Gastrocnemius medialis (tissue), 4 donors: ENCODE results near the gene TPM3. TPM values are rescaled to one million over a fixed set of nuclear protein-coding genes. Genes with fewer than 3 reads are reported as not detected.
"Not testable (repeated sequence)": the region's sequence is repeated elsewhere in the genome, so short reads cannot be mapped to it uniquely, and the experiment has no call there.

ENCODE experiments used
- ATAC-seq, 2 donors: fragments of 150-250 bp; one replicate each; pipeline ENCODE4 v1.9.1; 2016
- DNase-seq, 2 donors: peaks; one replicate each; pipeline ENCODE4 v3.0.0-alpha.2; 2019
- H3K27ac ChIP-seq, 4 donors: fragments of 200-600 bp; sonication (generic); 1 replicate in 1 of 4; 2 replicates in 3 of 4; pipeline ENCODE4 v1.5.1; 2016 to 2018; ENCODE audit warnings: mild to moderate bottlenecking in 2 of 4, moderate library complexity in 1 of 4
- H3K27me3 ChIP-seq, 3 donors: fragments of 200-600 bp; sonication (generic) in 2 of 3; 1 replicate in 1 of 3; 2 replicates in 2 of 3; pipeline versions ENCODE4 v1.5.1 to v1.6.0; 2016 to 2019; ENCODE audit warnings: mild to moderate bottlenecking in 1 of 3, moderate library complexity in 1 of 3
- H3K36me3 ChIP-seq, 2 donors: fragments of 200-600 bp; sonication (generic) in 1 of 2; one replicate each; pipeline ENCODE4 v1.5.1; 2017 to 2018
- H3K4me1 ChIP-seq, 2 donors: fragments of 200-600 bp; sonication (generic) in 1 of 2; one replicate each; pipeline ENCODE4 v1.5.1; 2016 to 2017; ENCODE audit warnings: mild to moderate bottlenecking in 2 of 2
- H3K4me3 ChIP-seq, 4 donors: fragments of 200-600 bp; sonication (generic) in 3 of 4; 1 replicate in 1 of 4; 2 replicates in 3 of 4; pipeline ENCODE4 v1.5.1; 2016 to 2019; ENCODE audit warnings: mild to moderate bottlenecking in 2 of 4
- H3K9me3 ChIP-seq, 3 donors: fragments of 200-600 bp; sonication (generic) in 2 of 3; 1 replicate in 1 of 3; 2 replicates in 2 of 3; pipeline ENCODE4 v1.5.1; 2016 to 2019
- POLR2A ChIP-seq, 2 donors: fragments of 450-650 bp; IDR thresholded peaks; one replicate each; pipeline ENCODE4 v1.6.1; 2017; ENCODE audit warnings: antibody characterized with exemption in 2 of 2, mild to moderate bottlenecking in 2 of 2, moderate library complexity in 2 of 2
- in situ Hi-C, 4 donors: fragments of 200-750 bp; cut with MboI; loops; one replicate each; pipeline versions ENCODE4 v1.15.0 to v1.8.0; 2017; ENCODE audit warnings: low sequenced_read_pairs in 4 of 4
- intact Hi-C: fragments of 100-400 bp; cut with DNase I; formaldehyde crosslinking; loops from one replicate; pipeline ENCODE4 v1.15.1; 2023; ENCODE audit warnings: low total_unique reads
- total RNA-seq, 4 donors: library from RNA; depleted of rRNA; stranded (reverse); fragments of >200 nt; gene quantifications; one replicate each; pipeline versions ENCODE4 v1.1.0 to v1.2.3, GENCODE V29; 2016
- TF ChIP-seq, protein P1 (sequence below), 5 experiments: fragments of 450-650 bp in 3 of 5; fragments of 200-600 bp in 2 of 5; sonication (generic) in 2 of 5; IDR thresholded peaks in 4 of 5; conservative IDR thresholded peaks in 1 of 5; 1 replicate in 4 of 5; 2 replicates in 1 of 5; pipeline ENCODE4 v1.5.1; 2016 to 2019; ENCODE audit warnings: antibody characterized with exemption in 5 of 5, mild to moderate bottlenecking in 3 of 5, moderate library complexity in 3 of 5

The TPM3 gene
- total RNA-seq, 4 donors from 2014 or later, result 1,776 to 3,699 (median 2,786) TPM

DNA sequence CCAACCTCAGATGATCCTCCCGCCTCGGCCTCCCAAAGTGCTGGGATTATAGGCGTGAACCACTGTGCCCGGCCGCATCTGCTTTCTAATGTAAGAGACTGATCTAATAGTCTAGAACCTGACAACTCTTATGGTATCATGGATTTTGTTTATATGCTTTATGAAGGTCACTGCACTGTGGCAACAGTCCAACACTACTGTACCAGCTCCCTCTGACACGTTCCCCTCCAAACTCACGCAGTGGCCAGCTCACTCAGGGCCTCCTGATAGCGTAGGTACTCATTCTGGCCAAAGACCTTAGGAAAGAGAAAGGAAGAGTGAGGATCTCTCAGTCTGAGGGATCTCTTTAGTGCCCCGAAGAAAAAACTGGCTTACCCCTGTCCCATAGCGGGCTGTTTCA lies 20.2 kb upstream of the TPM3 start:
- Histone ChIP-seq H3K9me3 (no peaks in the 10 kb centered on the region), H3K4me3 (no peak overlapping the region), H3K4me1 (peaks cover 2 to 7% of the 10 kb centered on the region in 2 donors), H3K36me3 (peaks cover 8 to 75% of the 10 kb centered on the region in 2 donors), H3K27me3 (no peaks in the 10 kb centered on the region), H3K27ac (no peak overlapping the region)
- in situ Hi-C loops, result no loop called here
- no peak for ATAC-seq
- intact Hi-C loops, result no loop called here
- no peak for DNase-seq
- TF ChIP-seq POLR2A (IDR thresholded peaks at IDR 0.05), result no peak
- TF ChIP-seq, protein P1, sequence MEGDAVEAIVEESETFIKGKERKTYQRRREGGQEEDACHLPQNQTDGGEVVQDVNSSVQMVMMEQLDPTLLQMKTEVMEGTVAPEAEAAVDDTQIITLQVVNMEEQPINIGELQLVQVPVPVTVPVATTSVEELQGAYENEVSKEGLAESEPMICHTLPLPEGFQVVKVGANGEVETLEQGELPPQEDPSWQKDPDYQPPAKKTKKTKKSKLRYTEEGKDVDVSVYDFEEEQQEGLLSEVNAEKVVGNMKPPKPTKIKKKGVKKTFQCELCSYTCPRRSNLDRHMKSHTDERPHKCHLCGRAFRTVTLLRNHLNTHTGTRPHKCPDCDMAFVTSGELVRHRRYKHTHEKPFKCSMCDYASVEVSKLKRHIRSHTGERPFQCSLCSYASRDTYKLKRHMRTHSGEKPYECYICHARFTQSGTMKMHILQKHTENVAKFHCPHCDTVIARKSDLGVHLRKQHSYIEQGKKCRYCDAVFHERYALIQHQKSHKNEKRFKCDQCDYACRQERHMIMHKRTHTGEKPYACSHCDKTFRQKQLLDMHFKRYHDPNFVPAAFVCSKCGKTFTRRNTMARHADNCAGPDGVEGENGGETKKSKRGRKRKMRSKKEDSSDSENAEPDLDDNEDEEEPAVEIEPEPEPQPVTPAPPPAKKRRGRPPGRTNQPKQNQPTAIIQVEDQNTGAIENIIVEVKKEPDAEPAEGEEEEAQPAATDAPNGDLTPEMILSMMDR (IDR thresholded peaks at IDR 0.05 in 4 of 5, conservative IDR thresholded peaks at IDR 0.05 in 1 of 5), result no peak

DNA sequence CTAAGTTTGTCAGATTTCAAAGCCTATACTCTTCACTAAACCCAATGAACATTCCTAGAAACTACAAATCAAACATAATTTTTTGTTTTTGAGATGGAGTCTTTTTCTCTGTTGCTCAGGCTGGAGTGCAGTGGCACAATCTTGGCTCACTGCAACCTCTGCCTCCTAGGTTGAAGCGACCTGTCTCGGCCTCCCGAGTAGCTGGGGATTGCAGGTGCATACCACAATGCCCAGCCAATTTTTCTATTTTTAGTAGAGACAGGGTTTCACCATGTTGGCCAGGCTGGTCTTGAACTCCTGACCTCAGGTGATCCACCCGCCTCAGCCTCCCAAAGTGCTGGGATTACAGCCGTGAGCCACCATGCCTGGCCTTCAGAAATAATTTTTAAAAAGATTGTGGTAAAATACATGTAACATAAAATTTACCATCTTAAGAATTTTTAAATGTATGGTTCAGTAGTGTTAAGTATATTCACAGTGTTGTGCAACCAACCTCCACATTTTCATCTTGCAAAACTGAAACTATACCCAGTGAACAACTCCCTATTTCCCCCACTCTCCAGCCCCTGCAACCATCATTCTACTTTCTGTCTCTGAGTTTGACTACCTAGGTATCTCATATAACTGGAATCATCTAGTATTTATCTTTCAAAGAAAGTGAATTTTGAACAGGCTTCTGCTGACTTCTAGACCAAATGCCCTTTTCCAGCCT lies 16.9 kb upstream of the TPM3 start:
- TF ChIP-seq, protein P1 (IDR thresholded peaks at IDR 0.05 in 4 of 5, conservative IDR thresholded peaks at IDR 0.05 in 1 of 5), result no peak
- TF ChIP-seq POLR2A (IDR thresholded peaks at IDR 0.05), result no peak
- H3K9me3 ChIP-seq, result no peaks in the 10 kb centered on the region
- peak in 1 of 2 donors; percentile 61 for ATAC-seq
- in situ Hi-C loops, result no loop called here
- no peaks in the 10 kb centered on the region for H3K27me3 ChIP-seq
- peaks cover 0 to 7% of the 10 kb centered on the region in 2 donors for H3K4me1 ChIP-seq
- intact Hi-C loops, result no loop called here
- H3K4me3 ChIP-seq, result no peak overlapping the region
- peaks cover 8 to 84% of the 10 kb centered on the region in 2 donors for H3K36me3 ChIP-seq
- peak in 1 of 2 donors; percentile 45 for DNase-seq
- H3K27ac ChIP-seq, result peak overlapping the region in 3 of 4 donors; percentile 4 to 65 (median 49)

DNA sequence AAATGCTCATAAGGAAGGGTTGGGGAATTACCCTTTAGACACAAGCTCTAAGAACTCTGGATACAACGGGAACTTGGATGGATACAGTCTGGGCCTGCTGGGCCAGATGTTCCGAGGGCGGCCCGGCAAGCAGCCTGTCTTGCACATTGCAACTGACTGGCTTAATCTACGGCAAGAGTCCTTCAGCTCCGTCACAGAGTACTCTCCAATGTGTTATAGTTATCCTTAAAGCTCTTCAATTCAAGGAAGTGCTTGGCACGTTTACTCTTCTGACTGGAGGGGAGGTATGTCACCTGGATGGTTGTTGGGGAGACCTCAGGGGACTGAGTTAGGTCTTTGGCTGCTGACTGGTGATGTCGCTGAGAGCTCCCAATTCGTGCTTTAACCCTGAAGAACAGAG lies 15.4 kb upstream of the TPM3 start:
- Histone ChIP-seq H3K9me3 (no peaks in the 10 kb centered on the region), H3K27ac (no peak overlapping the region), H3K4me1 (peaks cover 0 to 7% of the 10 kb centered on the region in 2 donors), H3K4me3 (no peak overlapping the region), H3K36me3 (peaks cover 5 to 68% of the 10 kb centered on the region in 2 donors), H3K27me3 (no peaks in the 10 kb centered on the region)
- TF ChIP-seq, protein P1 (IDR thresholded peaks at IDR 0.05 in 4 of 5, conservative IDR thresholded peaks at IDR 0.05 in 1 of 5), result no peak
- TF ChIP-seq POLR2A (IDR thresholded peaks at IDR 0.05), result no peak
- DNase-seq (no peak), ATAC-seq (no peak)
- intact Hi-C loops (no loop called here), in situ Hi-C loops (no loop called here)

DNA sequence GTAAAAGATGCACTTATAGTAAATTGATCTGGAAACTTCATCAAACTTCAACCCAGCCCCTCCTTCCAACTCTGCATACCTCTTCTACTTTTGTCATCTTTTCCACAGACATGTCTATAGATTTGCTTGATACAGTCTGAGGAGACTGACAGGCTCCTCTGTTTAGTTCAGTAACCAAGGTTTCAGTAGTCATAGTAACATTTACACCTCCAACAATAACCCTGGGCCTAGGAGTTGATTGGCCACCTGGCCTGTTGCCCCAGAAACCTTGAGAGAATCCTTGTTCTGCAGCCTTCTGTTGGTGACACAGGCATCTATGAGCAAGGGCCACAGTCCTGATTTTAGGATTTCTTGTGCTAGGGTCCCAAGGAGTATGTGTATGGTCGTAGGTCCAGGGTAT lies 14.3 kb upstream of the TPM3 start, which contains the start of gene CFAP141:
TSS of gene CFAP141 (minus strand) at position 138 of the 400 bp plus-strand sequence. CDS start at position 112, 26 bp downstream.
- no peaks in the 10 kb centered on the region for H3K27me3 ChIP-seq
- peaks cover 3 to 58% of the 10 kb centered on the region in 2 donors for H3K36me3 ChIP-seq
- no peak for DNase-seq
- ATAC-seq, result no peak
- H3K9me3 ChIP-seq, result no peaks in the 10 kb centered on the region
- H3K4me3 ChIP-seq, result no peak within 1 kb of the TSS
- H3K27ac ChIP-seq, result no peak within 1 kb of the TSS
- intact Hi-C loops, result no loop called here
- H3K4me1 ChIP-seq, result peaks cover 0 to 7% of the 10 kb centered on the region in 2 donors
- in situ Hi-C loops, result no loop called here
- TF ChIP-seq POLR2A (IDR thresholded peaks at IDR 0.05), result no peak
- TF ChIP-seq, protein P1 (IDR thresholded peaks at IDR 0.05 in 4 of 5, conservative IDR thresholded peaks at IDR 0.05 in 1 of 5), result no peak

DNA sequence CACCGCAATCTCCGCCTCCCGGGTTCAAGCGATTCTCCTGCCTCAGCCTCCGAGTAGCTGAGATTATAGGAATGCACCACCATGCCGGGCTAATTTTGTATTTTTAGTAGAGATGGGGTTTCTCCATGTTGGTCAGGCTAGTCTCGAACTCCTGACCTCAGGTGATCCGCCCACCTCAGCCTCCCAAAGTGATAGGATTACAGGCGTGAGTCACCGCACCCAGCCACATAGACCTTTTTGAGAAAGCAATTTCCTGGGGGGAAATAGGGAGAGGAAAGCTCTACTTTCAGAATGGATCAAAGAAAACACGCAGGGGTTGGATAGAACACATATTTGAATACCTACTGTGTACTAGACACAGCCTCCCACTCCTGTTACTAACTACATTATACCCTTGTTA lies 13.9 kb upstream of the TPM3 start:
- H3K27me3 ChIP-seq, DNase-seq, in situ Hi-C loops, H3K27ac ChIP-seq, H3K4me3 ChIP-seq, H3K4me1 ChIP-seq, ATAC-seq, H3K9me3 ChIP-seq, intact Hi-C loops: not testable (repeated sequence)
- H3K36me3 ChIP-seq, result peaks cover 1 to 54% of the 10 kb centered on the region in 2 donors
